Neutrophil (primary cell): ENCODE measurements around the gene TMEM229B.
A peak's percentile ranks its signal among the peaks of the same experiment; 100 is the strongest.

Experiments
- H3K27ac ChIP-seq: fragments of 200-600 bp; sonication (generic); 2 replicates; pipeline ENCODE4 v1.5.1; 2016; ENCODE audit warnings: mild to moderate bottlenecking, moderate library complexity
- H3K27me3 ChIP-seq: fragments of 200-600 bp; sonication (generic); 2 replicates; pipeline ENCODE4 v1.6.0; 2016; ENCODE audit warnings: mild to moderate bottlenecking
- H3K36me3 ChIP-seq: fragments of 200-600 bp; sonication (generic); 2 replicates; pipeline ENCODE4 v1.5.1; 2017
- H3K4me1 ChIP-seq, 2 experiments: fragments of 200-600 bp in 1 of 2; sonication (generic) in 1 of 2; 1 replicate in 1 of 2; 2 replicates in 1 of 2; pipeline versions ENCODE4 v1.5.1 to v1.6.1; 2013 to 2016; ENCODE audit warnings: low read depth in 1 of 2, low read length in 1 of 2, mild to moderate bottlenecking in 1 of 2, moderate library complexity in 1 of 2; ENCODE audit not compliant: control insufficient read depth in 1 of 2, insufficient read depth in 1 of 2
- H3K4me3 ChIP-seq, 2 experiments: fragments of 200-600 bp in 1 of 2; sonication (generic) in 1 of 2; 1 replicate in 1 of 2; 2 replicates in 1 of 2; pipeline ENCODE4 v1.5.1; 2013 to 2016; ENCODE audit warnings: low read depth in 1 of 2, low read length in 1 of 2, mild to moderate bottlenecking in 1 of 2, moderate library complexity in 1 of 2
- H3K9me3 ChIP-seq: fragments of 200-600 bp; sonication (generic); 2 replicates; pipeline ENCODE4 v1.5.1; 2016
- TF ChIP-seq, protein P1 (sequence below): fragments of 200-600 bp; sonication (generic); IDR thresholded peaks from 2 replicates; pipeline ENCODE4 v1.5.1; 2016; ENCODE audit warnings: antibody characterized with exemption

The TMEM229B gene

DNA sequence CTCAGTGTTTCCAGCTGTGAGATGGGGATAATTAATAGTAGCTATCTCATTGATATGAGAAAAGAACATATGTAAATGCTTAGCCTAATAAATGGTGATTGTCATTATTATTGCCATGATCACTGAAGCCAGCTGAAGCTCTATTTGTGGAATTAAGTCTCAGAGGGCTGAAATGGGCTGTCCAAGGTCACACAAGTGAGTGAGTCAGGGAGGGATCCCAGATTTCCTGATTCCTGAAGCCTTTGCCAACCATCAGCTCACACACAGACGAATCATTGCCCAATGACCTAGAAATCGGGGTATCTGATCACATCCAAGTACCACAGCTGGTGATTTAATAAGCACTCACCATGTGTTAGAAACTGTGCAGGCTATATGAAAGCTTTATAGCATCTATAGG, 21.6 kb upstream of the TMEM229B start:
- no peaks in the 10 kb centered on the region for H3K36me3 ChIP-seq
- no peak overlapping the region for H3K27ac ChIP-seq
- no peak overlapping the region for H3K4me3 ChIP-seq
- peaks cover 5 to 10% of the 10 kb centered on the region in 2 experiments for H3K4me1 ChIP-seq
- TF ChIP-seq, protein P1, sequence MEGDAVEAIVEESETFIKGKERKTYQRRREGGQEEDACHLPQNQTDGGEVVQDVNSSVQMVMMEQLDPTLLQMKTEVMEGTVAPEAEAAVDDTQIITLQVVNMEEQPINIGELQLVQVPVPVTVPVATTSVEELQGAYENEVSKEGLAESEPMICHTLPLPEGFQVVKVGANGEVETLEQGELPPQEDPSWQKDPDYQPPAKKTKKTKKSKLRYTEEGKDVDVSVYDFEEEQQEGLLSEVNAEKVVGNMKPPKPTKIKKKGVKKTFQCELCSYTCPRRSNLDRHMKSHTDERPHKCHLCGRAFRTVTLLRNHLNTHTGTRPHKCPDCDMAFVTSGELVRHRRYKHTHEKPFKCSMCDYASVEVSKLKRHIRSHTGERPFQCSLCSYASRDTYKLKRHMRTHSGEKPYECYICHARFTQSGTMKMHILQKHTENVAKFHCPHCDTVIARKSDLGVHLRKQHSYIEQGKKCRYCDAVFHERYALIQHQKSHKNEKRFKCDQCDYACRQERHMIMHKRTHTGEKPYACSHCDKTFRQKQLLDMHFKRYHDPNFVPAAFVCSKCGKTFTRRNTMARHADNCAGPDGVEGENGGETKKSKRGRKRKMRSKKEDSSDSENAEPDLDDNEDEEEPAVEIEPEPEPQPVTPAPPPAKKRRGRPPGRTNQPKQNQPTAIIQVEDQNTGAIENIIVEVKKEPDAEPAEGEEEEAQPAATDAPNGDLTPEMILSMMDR = no peak
- peaks cover 42% of the 10 kb centered on the region for H3K27me3 ChIP-seq
- no peaks in the 10 kb centered on the region for H3K9me3 ChIP-seq

DNA sequence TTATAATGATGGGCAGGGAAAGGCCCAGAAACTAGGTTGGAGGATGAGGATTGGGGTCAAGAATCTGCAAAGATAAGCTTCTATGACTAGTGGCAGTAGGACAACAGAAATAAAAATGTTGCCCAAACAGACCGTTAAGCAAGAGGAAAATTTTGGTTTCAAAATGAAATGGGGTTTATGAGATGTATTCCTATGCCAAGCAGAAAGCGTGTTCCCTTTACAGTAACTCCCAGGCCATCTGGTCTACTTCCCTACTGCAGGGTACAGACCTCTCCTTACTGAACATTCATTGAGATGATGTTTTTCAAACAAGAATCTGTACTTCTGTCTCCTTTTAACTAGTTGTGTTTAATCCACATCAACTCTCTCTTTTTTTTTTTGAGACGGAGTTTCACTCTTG, 20.4 kb upstream of the TMEM229B start:
- TF ChIP-seq, protein P1 = no peak
- H3K36me3 ChIP-seq = no peaks in the 10 kb centered on the region
- H3K9me3 ChIP-seq = no peaks in the 10 kb centered on the region
- peaks cover 0 to 5% of the 10 kb centered on the region in 2 experiments for H3K4me1 ChIP-seq
- no peak overlapping the region for H3K4me3 ChIP-seq
- H3K27me3 ChIP-seq = peaks cover 30% of the 10 kb centered on the region
- peak overlapping the region; percentile 50 for H3K27ac ChIP-seq

DNA sequence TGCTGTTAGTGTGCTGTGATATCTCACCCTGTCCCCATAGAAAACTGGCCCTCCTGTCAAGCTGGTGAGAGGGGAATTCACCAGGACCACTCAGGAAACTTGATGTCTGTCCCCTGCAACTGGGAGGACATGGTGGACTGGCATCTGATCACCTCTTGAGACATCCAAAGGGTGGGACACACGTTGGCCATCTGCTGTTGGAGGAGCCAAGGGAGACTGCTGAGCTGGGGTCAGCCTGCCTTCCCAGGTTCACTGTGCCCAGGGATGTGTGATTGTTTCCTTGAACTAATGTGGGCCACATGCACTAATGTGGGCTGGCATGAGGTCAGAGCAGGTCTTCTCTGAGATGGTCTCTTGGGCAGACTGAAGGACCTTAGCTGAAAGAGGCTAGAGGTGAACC, 16.7 kb upstream of the TMEM229B start:
- Histone ChIP-seq H3K27ac (no peak overlapping the region), H3K27me3 (no peaks in the 10 kb centered on the region), H3K9me3 (no peaks in the 10 kb centered on the region), H3K4me3 (no peak overlapping the region), H3K36me3 (no peaks in the 10 kb centered on the region), H3K4me1 (peaks cover 0 to 5% of the 10 kb centered on the region in 2 experiments)
- TF ChIP-seq, protein P1 = no peak

DNA sequence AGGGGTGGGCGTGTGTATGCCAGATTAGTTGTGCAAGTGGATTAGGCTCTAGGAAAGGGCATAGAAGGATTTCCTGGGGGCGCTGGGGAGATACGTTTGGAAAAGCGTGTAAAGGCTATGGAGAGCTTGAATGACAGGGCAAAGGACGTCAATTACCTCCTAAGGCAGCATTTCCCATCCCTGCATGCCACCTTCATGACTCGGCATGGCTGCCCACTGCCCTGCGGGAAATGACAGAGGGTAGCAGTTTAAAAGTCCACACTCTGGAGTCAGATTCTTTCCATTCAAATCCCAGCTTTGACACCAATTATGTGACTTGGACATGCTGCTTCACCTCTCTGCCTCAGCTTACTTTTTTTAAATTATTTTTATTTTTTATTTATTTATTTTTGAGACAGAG, 14.8 kb upstream of the TMEM229B start:
- no peaks in the 10 kb centered on the region for H3K27me3 ChIP-seq
- H3K9me3 ChIP-seq = no peaks in the 10 kb centered on the region
- H3K36me3 ChIP-seq = no peaks in the 10 kb centered on the region
- no peak overlapping the region for H3K27ac ChIP-seq
- H3K4me3 ChIP-seq = no peak overlapping the region
- TF ChIP-seq, protein P1 = no peak
- H3K4me1 ChIP-seq = peaks cover 0 to 3% of the 10 kb centered on the region in 2 experiments

DNA sequence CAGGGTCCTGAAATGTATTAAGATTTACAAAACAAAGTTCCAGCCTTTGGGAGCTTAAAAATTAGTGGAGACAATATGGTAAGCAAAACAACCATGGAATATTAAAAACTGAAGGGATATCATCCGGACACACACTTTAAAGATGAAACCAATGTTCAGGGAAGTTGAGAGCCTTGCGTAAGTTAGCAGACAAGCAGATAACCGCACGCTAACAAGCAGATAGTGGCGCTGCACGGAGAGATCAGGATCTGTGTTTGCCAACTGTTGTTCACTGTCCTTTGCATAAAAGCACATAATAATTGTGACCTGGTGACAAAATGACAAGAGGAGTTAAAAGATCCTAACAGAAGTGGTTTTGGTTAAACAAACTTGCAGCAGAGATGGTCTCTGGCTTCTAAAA, 14.3 kb upstream of the TMEM229B start:
- TF ChIP-seq, protein P1 = no peak
- Histone ChIP-seq H3K27ac (no peak overlapping the region), H3K9me3 (no peaks in the 10 kb centered on the region), H3K4me3 (no peak overlapping the region), H3K36me3 (no peaks in the 10 kb centered on the region), H3K4me1 (no peaks in the 10 kb centered on the region), H3K27me3 (no peaks in the 10 kb centered on the region)

DNA sequence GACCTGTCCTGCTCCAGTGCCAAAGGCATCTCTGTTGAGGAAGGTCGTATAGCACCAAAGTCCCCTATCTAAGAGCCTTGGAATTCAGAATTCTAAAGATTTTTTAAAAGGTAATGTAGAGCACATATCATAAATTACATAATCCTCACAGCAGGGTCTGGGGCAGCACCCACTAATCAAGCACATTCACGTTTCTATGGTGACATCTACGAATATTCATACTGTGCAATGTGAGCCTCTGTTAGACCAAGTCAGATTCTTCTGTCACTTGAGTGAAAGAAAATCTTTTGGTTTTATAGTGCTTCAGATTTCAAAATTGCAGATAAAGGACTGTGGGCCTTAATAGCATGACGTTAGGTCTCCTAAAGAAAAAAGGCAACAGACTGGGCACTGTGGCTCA, 13.1 kb upstream of the TMEM229B start:
- Histone ChIP-seq H3K4me1 (no peaks in the 10 kb centered on the region), H3K27ac (no peak overlapping the region), H3K4me3 (no peak overlapping the region), H3K36me3 (no peaks in the 10 kb centered on the region), H3K9me3 (no peaks in the 10 kb centered on the region), H3K27me3 (no peaks in the 10 kb centered on the region)
- TF ChIP-seq, protein P1 = no peak
